ENCODE data around the gene GAB1. TPM values are rescaled to one million over a fixed set of nuclear protein-coding genes. Genes with fewer than 3 reads are reported as not detected.

The GAB1 gene
- total and polyA plus RNA-seq, 2 of the 8 experiments (the other 6 are each of a cell fraction or from before 2014, with no cell fraction given), result 6.8 to 21.3 TPM

DNA sequence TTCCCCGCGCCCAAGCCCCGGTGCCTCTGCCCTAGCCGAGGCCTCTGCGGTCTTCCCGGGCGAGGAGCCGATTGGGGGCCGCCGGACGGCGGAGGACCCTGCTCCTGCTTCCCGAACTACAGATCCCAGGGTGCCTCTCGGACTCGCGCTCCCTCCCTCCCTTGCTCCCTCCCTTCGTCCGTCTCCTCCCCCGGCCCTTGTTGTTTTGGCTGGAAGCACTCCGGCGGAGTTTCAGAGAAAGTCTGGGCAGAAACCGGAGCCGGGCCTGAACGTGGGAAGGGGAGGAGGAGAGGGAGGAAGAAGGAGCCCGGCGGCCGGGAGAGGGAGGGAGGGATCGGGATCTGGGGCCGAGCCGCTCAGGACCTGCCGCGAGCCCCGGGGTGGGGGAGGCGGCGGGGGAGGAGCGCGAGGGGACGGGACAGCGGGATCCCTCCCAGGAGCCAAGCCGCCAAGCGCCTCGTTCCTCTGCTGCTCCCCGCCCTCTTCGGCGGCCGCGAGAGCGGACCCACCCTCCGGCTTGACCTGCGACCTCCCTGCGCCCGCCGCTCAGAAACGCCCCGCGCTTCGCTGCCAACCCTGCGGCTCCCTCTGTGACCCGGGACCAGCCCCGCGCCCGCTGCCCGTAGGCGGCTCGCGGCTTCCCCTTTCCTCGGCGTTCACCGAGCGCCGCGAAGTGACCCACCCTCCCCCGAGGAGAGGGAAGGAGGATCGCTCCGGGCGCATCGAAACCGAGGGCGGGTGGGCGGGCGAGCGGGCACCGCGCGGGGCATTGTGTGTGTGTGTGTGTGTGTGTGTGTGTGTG lies 496 bp upstream of the GAB1 start (continued):
- TF ChIP-seq, protein P1, sequence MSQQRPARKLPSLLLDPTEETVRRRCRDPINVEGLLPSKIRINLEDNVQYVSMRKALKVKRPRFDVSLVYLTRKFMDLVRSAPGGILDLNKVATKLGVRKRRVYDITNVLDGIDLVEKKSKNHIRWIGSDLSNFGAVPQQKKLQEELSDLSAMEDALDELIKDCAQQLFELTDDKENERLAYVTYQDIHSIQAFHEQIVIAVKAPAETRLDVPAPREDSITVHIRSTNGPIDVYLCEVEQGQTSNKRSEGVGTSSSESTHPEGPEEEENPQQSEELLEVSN (IDR thresholded peaks at IDR 0.05), result no peak; the same call in 1 of the 2 replicates
- no peak for TF ChIP-seq KDM1A (IDR thresholded peaks at IDR 0.05; ENCODE audit: borderline replicate concordance, low read length)
- no peak for TF ChIP-seq TEAD4 (IDR thresholded peaks at IDR 0.05; ENCODE audit: low read depth, low read length)
- no peak for TF ChIP-seq KDM4A (IDR thresholded peaks at IDR 0.05; ENCODE audit: low read depth, low read length, severe bottlenecking)
- TF ChIP-seq SP4 (IDR thresholded peaks at IDR 0.05; ENCODE audit: low read length), result no peak
- no peak for TF ChIP-seq HDAC6 (IDR thresholded peaks at IDR 0.05; ENCODE audit: low read depth, low read length)
- TF ChIP-seq, protein P2, sequence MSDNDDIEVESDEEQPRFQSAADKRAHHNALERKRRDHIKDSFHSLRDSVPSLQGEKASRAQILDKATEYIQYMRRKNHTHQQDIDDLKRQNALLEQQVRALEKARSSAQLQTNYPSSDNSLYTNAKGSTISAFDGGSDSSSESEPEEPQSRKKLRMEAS (IDR thresholded peaks at IDR 0.05), result 0 out of 2 replicates have a peak, but pooled peaks have one; percentile 7
- no peak for TF ChIP-seq MAFK (IDR thresholded peaks at IDR 0.05; ENCODE audit: low read depth, low read length)
- no peak for TF ChIP-seq EZH2 (IDR thresholded peaks at IDR 0.05; ENCODE audit: low read depth, low read length, severe bottlenecking)
- TF ChIP-seq BACH1 (IDR thresholded peaks at IDR 0.05; ENCODE audit: low read length), result no peak
- no peak for TF ChIP-seq CTBP2 (IDR thresholded peaks at IDR 0.05; ENCODE audit: borderline replicate concordance, insufficient read depth, insufficient read length, low read length)
- TF ChIP-seq, protein P3, sequence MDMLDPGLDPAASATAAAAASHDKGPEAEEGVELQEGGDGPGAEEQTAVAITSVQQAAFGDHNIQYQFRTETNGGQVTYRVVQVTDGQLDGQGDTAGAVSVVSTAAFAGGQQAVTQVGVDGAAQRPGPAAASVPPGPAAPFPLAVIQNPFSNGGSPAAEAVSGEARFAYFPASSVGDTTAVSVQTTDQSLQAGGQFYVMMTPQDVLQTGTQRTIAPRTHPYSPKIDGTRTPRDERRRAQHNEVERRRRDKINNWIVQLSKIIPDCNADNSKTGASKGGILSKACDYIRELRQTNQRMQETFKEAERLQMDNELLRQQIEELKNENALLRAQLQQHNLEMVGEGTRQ (IDR thresholded peaks at IDR 0.05; ENCODE audit: low read length), result no peak
- no peak for TF ChIP-seq SIRT6 (IDR thresholded peaks at IDR 0.05; ENCODE audit: low read length)
- TF ChIP-seq SP1 (IDR thresholded peaks at IDR 0.05; ENCODE audit: low read depth, low read length), result no peak
- TF ChIP-seq NANOG (IDR thresholded peaks at IDR 0.05; ENCODE audit: insufficient read depth, low read depth, low read length, poor library complexity, severe bottlenecking), result no peak
- TF ChIP-seq RAD21 (IDR thresholded peaks at IDR 0.05 in 1 of 2, conservative IDR thresholded peaks at IDR 0.05 in 1 of 2; ENCODE audit: low read depth in 2 of 2, low read length in 2 of 2), result 0 out of 4 replicates have a peak, but pooled peaks of 1 of the 2 experiments have one; percentile 3
- TF ChIP-seq POU5F1 (IDR thresholded peaks at IDR 0.05; ENCODE audit: low read depth, low read length), result no peak
- no peak for TF ChIP-seq GTF2F1 (IDR thresholded peaks at IDR 0.05; ENCODE audit: borderline replicate concordance, low read depth, low read length)
- TF ChIP-seq JUN (IDR thresholded peaks at IDR 0.05; ENCODE audit: low read depth, low read length), result no peak
